Karpas-422 (cell line): Measurements from ENCODE around the gene LAMC2. TPM values are rescaled to one million over a fixed set of nuclear protein-coding genes. Genes with fewer than 3 reads are reported as not detected.

Experiments used
- DNase-seq: peaks from one replicate; pipeline ENCODE4 v3.0.0-alpha.2; 2015
- H2AFZ ChIP-seq: fragments of 200-600 bp; sonication (generic); 2 replicates; pipeline ENCODE4 v1.6.1; 2014; ENCODE audit warnings: antibody characterized with exemption, low read length, mixed read lengths
- H3K27ac ChIP-seq: fragments of 200-600 bp; sonication (generic); 2 replicates; pipeline ENCODE4 v1.5.1; 2014; ENCODE audit warnings: mild to moderate bottlenecking, low read length, moderate library complexity
- H3K27me3 ChIP-seq: fragments of 200-600 bp; sonication (generic); 2 replicates; pipeline ENCODE4 v1.6.1; 2014; ENCODE audit warnings: low read length, mixed read lengths
- H3K36me3 ChIP-seq: fragments of 200-600 bp; sonication (generic); 2 replicates; pipeline ENCODE4 v1.6.1; 2014; ENCODE audit warnings: low read length, mixed read lengths; ENCODE audit not compliant: insufficient read depth
- H3K4me1 ChIP-seq: fragments of 200-600 bp; sonication (generic); 2 replicates; pipeline ENCODE4 v1.6.1; 2014; ENCODE audit warnings: mild to moderate bottlenecking, low read length, mixed read lengths
- H3K4me2 ChIP-seq: fragments of 200-600 bp; sonication (generic); 2 replicates; pipeline ENCODE4 v1.6.1; 2014; ENCODE audit warnings: low read length, low read depth, mild to moderate bottlenecking; ENCODE audit not compliant: poor library complexity, severe bottlenecking
- H3K4me3 ChIP-seq: fragments of 200-600 bp; sonication (generic); 2 replicates; pipeline ENCODE4 v1.5.1; 2014; ENCODE audit warnings: mild to moderate bottlenecking, antibody characterized with exemption, low read length, mixed read lengths
- H3K79me2 ChIP-seq: fragments of 200-600 bp; sonication (generic); 2 replicates; pipeline ENCODE4 v1.6.1; 2014; ENCODE audit warnings: mild to moderate bottlenecking, low read length, mixed read lengths
- H3K9ac ChIP-seq: fragments of 200-600 bp; sonication (generic); 2 replicates; pipeline ENCODE4 v1.6.0; 2014; ENCODE audit warnings: low read length
- H3K9me2 ChIP-seq: fragments of 200-600 bp; sonication (generic), shearing (Covaris generic); replicated peaks from 2 replicates; pipeline ENCODE4 v1.6.0; 2014; ENCODE audit warnings: mild to moderate bottlenecking, low read length, moderate library complexity; ENCODE audit not compliant: insufficient read depth
- H3K9me3 ChIP-seq: fragments of 300-700, 200-600 bp; sonication (generic); 2 replicates; pipeline ENCODE4 v1.6.1; 2014; ENCODE audit warnings: low read length, mixed read lengths
- H4K20me1 ChIP-seq: fragments of 200-600 bp; sonication (generic); 2 replicates; pipeline ENCODE4 v1.6.1; 2014; ENCODE audit warnings: mild to moderate bottlenecking, antibody characterized with exemption, low read length, low read depth; ENCODE audit not compliant: insufficient read depth
- total RNA-seq: library from RNA; depleted of rRNA; stranded (reverse); fragments of >200 nt; shearing (Covaris generic); gene quantifications from 2 replicates; pipeline ENCODE4 v1.2.3, GENCODE V29; 2014; ENCODE audit warnings: low replicate concordance

The LAMC2 gene
- total RNA-seq, 1 experiment from 2014 or later = not detected

GRCh38 chr1:183251959-183252450 lies 65.9 kb downstream of the LAMC2 start:
- no peaks in the 10 kb centered on the region for H3K9me3 ChIP-seq
- DNase-seq = no peak
- peaks cover 4% of the 10 kb centered on the region; the same call in 1 of the 2 replicates for H3K4me1 ChIP-seq
- no peaks in the 10 kb centered on the region for H3K36me3 ChIP-seq
- no peaks in the 10 kb centered on the region for H3K9me2 ChIP-seq
- no peak overlapping the region for H3K4me2 ChIP-seq
- no peak overlapping the region for H2AFZ ChIP-seq
- H3K79me2 ChIP-seq = no peaks in the 10 kb centered on the region
- no peak overlapping the region for H3K27ac ChIP-seq
- no peak overlapping the region for H3K9ac ChIP-seq
- H3K27me3 ChIP-seq = no peaks in the 10 kb centered on the region
- H3K4me3 ChIP-seq = no peak overlapping the region
- H4K20me1 ChIP-seq = no peaks in the 10 kb centered on the region

GRCh38 chr1:183255073-183255472 lies 69.0 kb downstream of the LAMC2 start:
- Histone ChIP-seq H3K27ac (no peak overlapping the region), H3K9me2 (no peaks in the 10 kb centered on the region), H3K4me3 (no peak overlapping the region), H3K27me3 (no peaks in the 10 kb centered on the region), H4K20me1 (no peaks in the 10 kb centered on the region), H3K79me2 (no peaks in the 10 kb centered on the region), H3K36me3 (no peaks in the 10 kb centered on the region), H2AFZ (no peak overlapping the region), H3K9me3 (no peaks in the 10 kb centered on the region), H3K4me2 (no peak overlapping the region), H3K9ac (no peak overlapping the region), H3K4me1 (peaks cover 4% of the 10 kb centered on the region; the same call in 1 of the 2 replicates)
- no peak for DNase-seq

DNA sequence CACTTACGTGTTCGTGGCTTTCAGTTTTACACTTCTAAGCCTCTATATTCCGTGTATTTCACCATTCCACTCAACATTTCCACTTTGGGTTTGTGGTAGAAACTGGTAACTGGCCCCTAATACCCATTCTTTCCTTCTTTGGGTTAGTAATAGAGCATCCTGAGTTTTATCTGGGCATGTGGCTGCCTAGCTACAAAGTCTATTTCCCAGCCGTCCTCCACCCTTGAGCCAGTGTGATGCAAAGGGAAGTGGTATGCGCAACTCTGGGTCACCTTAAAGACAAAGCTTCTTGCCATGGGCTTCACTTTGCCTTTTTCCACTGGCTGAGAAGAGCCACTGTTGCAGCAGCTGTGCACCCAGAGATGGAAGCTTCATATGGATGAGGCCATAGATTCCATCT lies 73.9 kb downstream of the LAMC2 start:
- Histone ChIP-seq H2AFZ (no peak overlapping the region), H3K4me3 (no peak overlapping the region), H3K9ac (no peak overlapping the region), H3K9me2 (no peaks in the 10 kb centered on the region), H3K36me3 (no peaks in the 10 kb centered on the region), H3K27ac (no peak overlapping the region), H4K20me1 (no peaks in the 10 kb centered on the region), H3K9me3 (no peaks in the 10 kb centered on the region), H3K4me1 (peaks cover 9% of the 10 kb centered on the region), H3K4me2 (no peak overlapping the region), H3K27me3 (no peaks in the 10 kb centered on the region), H3K79me2 (no peaks in the 10 kb centered on the region)
- DNase-seq = no peak

DNA sequence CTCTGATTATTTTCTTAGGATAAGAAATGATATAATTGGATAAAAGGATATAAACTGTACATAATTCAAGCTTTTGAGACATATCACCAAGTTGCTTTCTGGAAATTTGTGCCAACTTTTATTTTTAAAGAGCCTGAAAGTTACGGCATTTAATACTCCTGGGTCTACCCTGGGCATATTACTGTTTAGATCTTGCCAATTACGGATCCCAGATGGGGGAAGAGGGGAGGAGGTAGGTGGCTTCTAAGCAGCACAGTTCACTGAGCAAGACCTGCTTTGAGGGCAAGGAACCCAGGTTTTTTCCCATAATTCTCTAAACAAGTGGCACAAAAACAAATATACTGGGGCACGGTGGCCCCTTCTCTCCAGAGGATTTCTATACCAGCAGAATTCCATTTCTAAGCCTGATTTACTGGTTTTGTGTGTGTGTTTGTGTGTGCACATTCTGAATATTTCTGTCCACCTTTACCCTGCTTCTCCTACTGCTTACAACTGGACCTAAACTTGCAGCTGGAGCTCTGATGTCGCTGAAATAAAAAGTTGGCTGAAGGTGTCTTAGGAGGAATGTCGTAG lies 76.7 kb downstream of the LAMC2 start:
- Histone ChIP-seq H3K27ac (no peak overlapping the region), H3K4me2 (no peak overlapping the region), H3K9ac (no peak overlapping the region), H3K9me2 (no peaks in the 10 kb centered on the region), H3K4me1 (peaks cover 9% of the 10 kb centered on the region), H3K27me3 (no peaks in the 10 kb centered on the region), H3K9me3 (no peaks in the 10 kb centered on the region), H2AFZ (no peak overlapping the region), H4K20me1 (no peaks in the 10 kb centered on the region), H3K4me3 (no peak overlapping the region), H3K36me3 (no peaks in the 10 kb centered on the region), H3K79me2 (no peaks in the 10 kb centered on the region)
- DNase-seq = no peak

DNA sequence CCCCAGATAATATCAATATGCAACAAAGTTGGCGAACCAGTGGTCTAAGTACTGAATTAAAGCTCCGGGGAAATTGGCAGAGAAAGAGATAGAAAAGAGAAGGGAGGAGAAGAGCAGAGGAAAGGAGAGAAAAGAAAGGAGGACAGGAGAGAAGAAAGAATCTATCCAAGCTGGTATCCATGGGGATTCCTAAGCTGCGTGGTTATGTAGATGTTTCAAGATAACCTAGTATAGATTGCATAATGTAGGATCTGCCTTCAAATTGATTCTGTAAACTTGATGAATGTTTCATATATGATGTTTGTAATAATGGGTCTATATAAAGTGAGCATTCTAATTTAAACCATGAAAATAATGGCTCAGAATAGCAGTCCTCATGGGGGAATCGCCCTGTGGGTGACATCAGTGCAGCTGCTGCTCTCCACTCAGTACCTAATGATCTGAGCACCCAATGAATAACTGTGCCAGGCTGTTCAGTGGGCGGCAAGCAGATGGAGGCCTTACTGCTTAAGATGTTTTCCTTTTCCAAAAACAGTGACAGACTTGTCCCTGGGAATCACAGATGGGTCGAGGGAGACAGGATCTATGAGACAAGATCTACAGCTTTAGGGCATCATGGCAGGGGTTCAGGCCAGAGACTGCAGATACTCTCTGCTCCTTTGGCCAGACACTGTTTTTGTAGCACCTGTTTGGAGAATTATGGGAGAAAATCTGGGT lies 78.0 kb downstream of the LAMC2 start:
- no peaks in the 10 kb centered on the region for H3K36me3 ChIP-seq
- H3K4me2 ChIP-seq = peak overlapping the region; percentile 17
- peaks cover 9% of the 10 kb centered on the region for H3K4me1 ChIP-seq
- H3K9ac ChIP-seq = no peak overlapping the region
- H3K27ac ChIP-seq = no peak overlapping the region
- no peaks in the 10 kb centered on the region for H3K27me3 ChIP-seq
- H3K9me3 ChIP-seq = no peaks in the 10 kb centered on the region
- no peaks in the 10 kb centered on the region for H4K20me1 ChIP-seq
- DNase-seq = no peak
- H2AFZ ChIP-seq = no peak overlapping the region
- H3K4me3 ChIP-seq = no peak overlapping the region
- H3K9me2 ChIP-seq = no peaks in the 10 kb centered on the region
- no peaks in the 10 kb centered on the region for H3K79me2 ChIP-seq

DNA sequence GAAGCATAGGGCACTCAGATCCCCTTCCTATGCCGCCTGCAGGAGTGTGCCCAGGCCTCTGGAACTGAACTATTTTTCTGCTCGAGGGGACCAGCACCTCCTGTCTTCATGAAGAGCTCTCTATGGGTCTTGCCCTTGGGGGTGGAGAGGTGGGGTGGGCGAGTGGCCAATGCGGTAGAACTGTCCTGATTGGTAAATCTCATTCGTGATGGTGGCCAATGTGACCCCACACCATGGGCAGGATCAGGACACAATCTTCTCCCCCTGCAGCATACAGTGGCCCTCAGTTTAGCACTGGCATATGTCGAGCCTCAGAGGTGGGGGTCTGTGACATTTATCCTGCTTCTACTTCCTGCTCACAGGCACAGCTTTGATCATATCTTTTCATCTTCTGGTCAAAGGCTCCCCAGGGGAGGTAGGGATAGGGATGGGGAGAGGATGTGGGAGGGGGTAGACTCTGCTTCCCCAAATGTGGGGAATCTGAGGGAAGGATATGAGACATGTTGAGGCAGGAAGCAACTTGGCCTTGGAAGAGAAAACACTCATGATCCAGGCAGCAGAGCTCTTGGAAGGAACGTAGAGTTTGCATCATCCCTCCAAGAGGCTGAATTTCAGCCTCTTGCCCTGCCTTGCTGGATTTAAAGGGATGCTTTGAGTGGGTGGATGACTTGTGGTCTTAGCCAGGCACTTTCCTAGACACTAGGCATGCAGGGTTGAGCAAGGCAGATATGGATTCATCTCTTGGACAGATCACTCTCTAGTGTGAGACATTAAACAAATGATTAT lies 81.8 kb downstream of the LAMC2 start:
- Histone ChIP-seq H3K4me1 (peaks cover 9% of the 10 kb centered on the region), H3K79me2 (no peaks in the 10 kb centered on the region), H3K9me3 (no peaks in the 10 kb centered on the region), H3K4me3 (no peak overlapping the region), H3K9ac (no peak overlapping the region), H2AFZ (no peak overlapping the region), H3K27ac (no peak overlapping the region), H3K4me2 (no peak overlapping the region), H3K9me2 (no peaks in the 10 kb centered on the region), H3K27me3 (no peaks in the 10 kb centered on the region), H3K36me3 (no peaks in the 10 kb centered on the region), H4K20me1 (no peaks in the 10 kb centered on the region)
- no peak for DNase-seq

GRCh38 chr1:183270541-183271141 lies 84.6 kb downstream of the LAMC2 start:
- DNase-seq = no peak
- Histone ChIP-seq H3K4me2 (no peak overlapping the region), H2AFZ (no peak overlapping the region)

GRCh38 chr1:183272390-183272848 lies 86.4 kb downstream of the LAMC2 start:
- H3K4me2 ChIP-seq = no peak overlapping the region
- no peak overlapping the region for H3K9ac ChIP-seq
- DNase-seq = no peak

More at GRCh38 chr1:183270541-183271141, 84.6 kb downstream of the LAMC2 start:
- no peaks in the 10 kb centered on the region for H3K4me1 ChIP-seq
- no peak overlapping the region for H3K4me3 ChIP-seq
- no peaks in the 10 kb centered on the region for H3K9me2 ChIP-seq
- H3K9me3 ChIP-seq = no peaks in the 10 kb centered on the region
- H4K20me1 ChIP-seq = no peaks in the 10 kb centered on the region
- H3K9ac ChIP-seq = no peak overlapping the region
- no peaks in the 10 kb centered on the region for H3K79me2 ChIP-seq
- no peak overlapping the region for H3K27ac ChIP-seq
- H3K36me3 ChIP-seq = no peaks in the 10 kb centered on the region
- H3K27me3 ChIP-seq = no peaks in the 10 kb centered on the region

More at GRCh38 chr1:183272390-183272848, 86.4 kb downstream of the LAMC2 start:
- H3K9me2 ChIP-seq = no peaks in the 10 kb centered on the region
- no peaks in the 10 kb centered on the region for H3K36me3 ChIP-seq
- no peaks in the 10 kb centered on the region for H4K20me1 ChIP-seq
- no peak overlapping the region for H3K27ac ChIP-seq
- H3K4me3 ChIP-seq = no peak overlapping the region
- no peak overlapping the region for H2AFZ ChIP-seq
- H3K27me3 ChIP-seq = no peaks in the 10 kb centered on the region
- no peaks in the 10 kb centered on the region for H3K4me1 ChIP-seq
- no peaks in the 10 kb centered on the region for H3K79me2 ChIP-seq
- H3K9me3 ChIP-seq = no peaks in the 10 kb centered on the region
